Measurements from ENCODE around the gene GRK1.

DNA sequence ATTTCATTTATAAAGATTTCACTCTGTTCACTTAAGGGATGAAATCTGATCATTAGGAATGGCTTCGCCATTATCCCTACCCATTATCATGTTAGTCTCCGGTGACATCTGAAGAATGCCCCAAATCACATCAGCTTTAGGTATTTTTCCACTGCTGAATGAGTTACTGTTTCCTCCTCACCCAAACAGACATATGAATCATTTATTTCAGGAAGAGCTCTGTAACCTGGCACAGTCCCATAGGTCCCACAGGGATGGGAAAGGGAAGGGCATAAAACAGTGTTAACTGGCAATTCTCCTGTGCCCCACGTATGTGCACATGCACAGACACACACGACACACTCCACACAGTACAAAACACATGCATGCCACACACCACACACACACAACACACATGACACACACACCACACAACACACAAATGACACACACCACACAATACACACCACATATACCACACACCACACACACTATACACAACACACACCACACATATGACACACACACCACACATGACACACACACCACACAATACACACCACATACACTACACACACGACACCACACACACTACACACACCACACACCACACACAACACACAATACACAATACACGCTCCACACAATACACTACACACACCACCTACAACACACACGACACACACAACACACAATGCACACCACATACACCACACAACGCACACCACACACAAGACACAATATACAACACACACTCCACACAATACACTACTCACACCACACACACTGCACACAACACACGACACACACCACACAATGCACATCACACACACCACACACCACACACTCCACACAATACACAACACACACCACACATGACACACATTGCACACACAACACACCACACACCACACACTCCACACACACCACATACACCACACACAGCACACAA, 107.4 kb downstream of the GRK1 start:
- TF ChIP-seq, protein P1, sequence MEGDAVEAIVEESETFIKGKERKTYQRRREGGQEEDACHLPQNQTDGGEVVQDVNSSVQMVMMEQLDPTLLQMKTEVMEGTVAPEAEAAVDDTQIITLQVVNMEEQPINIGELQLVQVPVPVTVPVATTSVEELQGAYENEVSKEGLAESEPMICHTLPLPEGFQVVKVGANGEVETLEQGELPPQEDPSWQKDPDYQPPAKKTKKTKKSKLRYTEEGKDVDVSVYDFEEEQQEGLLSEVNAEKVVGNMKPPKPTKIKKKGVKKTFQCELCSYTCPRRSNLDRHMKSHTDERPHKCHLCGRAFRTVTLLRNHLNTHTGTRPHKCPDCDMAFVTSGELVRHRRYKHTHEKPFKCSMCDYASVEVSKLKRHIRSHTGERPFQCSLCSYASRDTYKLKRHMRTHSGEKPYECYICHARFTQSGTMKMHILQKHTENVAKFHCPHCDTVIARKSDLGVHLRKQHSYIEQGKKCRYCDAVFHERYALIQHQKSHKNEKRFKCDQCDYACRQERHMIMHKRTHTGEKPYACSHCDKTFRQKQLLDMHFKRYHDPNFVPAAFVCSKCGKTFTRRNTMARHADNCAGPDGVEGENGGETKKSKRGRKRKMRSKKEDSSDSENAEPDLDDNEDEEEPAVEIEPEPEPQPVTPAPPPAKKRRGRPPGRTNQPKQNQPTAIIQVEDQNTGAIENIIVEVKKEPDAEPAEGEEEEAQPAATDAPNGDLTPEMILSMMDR (IDR thresholded peaks at IDR 0.05), result no peak
- TF ChIP-seq POLR2AphosphoS5 (IDR thresholded peaks at IDR 0.05) (no peak), POLR2A (IDR thresholded peaks at IDR 0.05) (no peak)

All from breast epithelium (tissue), 3 donors.